GM21619 (cell line): Measurements from ENCODE around the gene GPRC5C.

Experiments
- ATAC-seq: cut with Tn5 transposase; IDR thresholded peaks from one replicate; pipeline ENCODE4 v1.9.1; 2021; ENCODE audit not compliant: unreplicated experiment

Gene GPRC5C

GRCh38 chr17:74432766-74433391 lies 991 bp downstream of the GPRC5C start:
- ATAC-seq, result no peak

GRCh38 chr17:74433421-74434121 lies 1.7 kb downstream of the GPRC5C start:
- no peak for ATAC-seq

GRCh38 chr17:74435775-74436359 lies 4.0 kb downstream of the GPRC5C start:
- no peak for ATAC-seq

GRCh38 chr17:74437702-74438101 lies 5.8 kb downstream of the GPRC5C start:
- ATAC-seq, result no peak

- no peak for ATAC-seq
Observed at GRCh38 chr17:74439691-74440567, 8.0 kb downstream of the GPRC5C start.

GRCh38 chr17:74441537-74441936 lies 9.6 kb downstream of the GPRC5C start:
- no peak for ATAC-seq

- no peak for ATAC-seq
Observed at GRCh38 chr17:74442291-74442669, 10.4 kb downstream of the GPRC5C start.

GRCh38 chr17:74442670-74443515 lies 11.0 kb downstream of the GPRC5C start:
- ATAC-seq, result peak; percentile 53

GRCh38 chr17:74443516-74444296 lies 11.8 kb downstream of the GPRC5C start:
- ATAC-seq, result no peak

GRCh38 chr17:74444406-74444805 lies 12.5 kb downstream of the GPRC5C start:
- ATAC-seq, result no peak

- ATAC-seq, result no peak
Observed at GRCh38 chr17:74445158-74445557, 13.3 kb downstream of the GPRC5C start.

- ATAC-seq, result peak; percentile 54
Observed at GRCh38 chr17:74446551-74447500, 14.9 kb downstream of the GPRC5C start.

- ATAC-seq, result no peak
Observed at GRCh38 chr17:74447628-74448159, 15.8 kb downstream of the GPRC5C start.

GRCh38 chr17:74448756-74449155 lies 16.9 kb downstream of the GPRC5C start:
- no peak for ATAC-seq

GRCh38 chr17:74449306-74449705 lies 17.4 kb downstream of the GPRC5C start:
- ATAC-seq, result no peak

GRCh38 chr17:74449773-74450172 lies 17.9 kb downstream of the GPRC5C start:
- ATAC-seq, result no peak

- ATAC-seq, result no peak
Observed at GRCh38 chr17:74450231-74450630, 18.3 kb downstream of the GPRC5C start.

GRCh38 chr17:74450925-74451403 lies 19.1 kb downstream of the GPRC5C start:
- ATAC-seq, result no peak
